B cell (primary cell): ENCODE data around the gene SCNN1B. TPM values are rescaled to one million over a fixed set of nuclear protein-coding genes. Genes with fewer than 3 reads are reported as not detected.

Experiments used
- ATAC-seq: fragments of 200-7000 bp; cut with Tn5 transposase; one replicate; pipeline ENCODE4 v1.10.0; 2021; ENCODE audit warnings: low read depth, mild to moderate bottlenecking, moderate number of reproducible peaks, moderate library complexity
- CTCF ChIA-PET: fragments of 350-600 bp; sonication (Branson Sonifier 250); formaldehyde crosslinking; loops from one replicate; lab custom pipeline; 2021; ENCODE audit warnings: antibody characterized with exemption, inconsistent platforms; lab: Charles Lee
- POLR2A ChIA-PET: fragments of 350-600 bp; sonication (Branson Sonifier 250); formaldehyde crosslinking; loops from one replicate; lab custom pipeline; 2021; ENCODE audit warnings: antibody characterized with exemption; lab: Charles Lee
- DNase-seq: peaks from one replicate; pipeline ENCODE4 v3.0.0; 2013
- H2AFZ ChIP-seq: 2 replicates; pipeline ENCODE4 v1.6.1; 2012; ENCODE audit warnings: mild to moderate bottlenecking, low read depth, low read length; ENCODE audit not compliant: insufficient read depth, poor library complexity, severe bottlenecking
- H3K27ac ChIP-seq, 2 donors: 1 replicate in 1 of 2; 2 replicates in 1 of 2; pipeline ENCODE4 v1.5.1; 2012 to 2013; ENCODE audit warnings: low read length in 2 of 2, mild to moderate bottlenecking in 2 of 2, moderate library complexity in 1 of 2
- H3K27me3 ChIP-seq, 4 experiments: fragments of 200-600 bp in 1 of 4; sonication (generic) in 1 of 4; replicated peaks in 1 of 4; 1 replicate in 2 of 4; 2 replicates in 2 of 4; pipeline versions ENCODE4 v1.6.1 to v1.7.0; 2013 to 2016; ENCODE audit warnings: low read length in 3 of 4, mild to moderate bottlenecking in 2 of 4, mixed read lengths in 1 of 4, moderate library complexity in 1 of 4; ENCODE audit not compliant: insufficient read depth in 4 of 4, control insufficient read depth in 3 of 4; ENCODE audit errors: control extremely low read depth in 1 of 4
- H3K36me3 ChIP-seq, 2 experiments: replicated peaks in 1 of 2; 1 replicate in 1 of 2; 2 replicates in 1 of 2; pipeline versions ENCODE4 v1.6.1 to v1.7.1; 2013; ENCODE audit warnings: low read length in 1 of 2; ENCODE audit not compliant: insufficient read depth in 2 of 2, control insufficient read depth in 1 of 2; ENCODE audit errors: control extremely low read depth in 1 of 2, extremely low read depth in 1 of 2
- H3K4me1 ChIP-seq, 2 donors: fragments of 200-600 bp in 1 of 2; sonication (generic) in 1 of 2; 1 replicate in 1 of 2; 2 replicates in 1 of 2; pipeline versions ENCODE4 v1.5.1 to v1.6.1; 2013 to 2017; ENCODE audit warnings: low read length in 2 of 2; ENCODE audit not compliant: control insufficient read depth in 2 of 2, insufficient read depth in 2 of 2
- H3K4me2 ChIP-seq: replicated peaks from 2 replicates; pipeline ENCODE3; 2012; ENCODE audit warnings: mild to moderate bottlenecking, low read depth, low read length; ENCODE audit not compliant: poor library complexity, severe bottlenecking
- H3K4me3 ChIP-seq, 5 experiments: fragments of 200-600 bp in 1 of 5; sonication (generic) in 1 of 5; 1 replicate in 3 of 5; 2 replicates in 2 of 5; pipeline versions ENCODE4 v1.5.1 to v1.7.0; 2011 to 2016; ENCODE audit warnings: low read length in 4 of 5, mild to moderate bottlenecking in 4 of 5, low read depth in 2 of 5, control low read depth in 1 of 5, moderate library complexity in 1 of 5; ENCODE audit not compliant: insufficient read depth in 1 of 5; ENCODE audit errors: control extremely low read depth in 1 of 5, extremely low read depth in 1 of 5
- H3K79me2 ChIP-seq: fragments of 200-600 bp; sonication (generic); one replicate; pipeline ENCODE4 v1.6.0; 2016; ENCODE audit warnings: low read length; ENCODE audit not compliant: control insufficient read depth, insufficient read depth
- H3K9ac ChIP-seq: fragments of 200-600 bp; sonication (generic); 2 replicates; pipeline ENCODE4 v1.6.1; 2017; ENCODE audit warnings: mild to moderate bottlenecking, low read length, moderate library complexity
- H3K9me3 ChIP-seq, 3 donors: one replicate each; pipeline versions ENCODE4 v1.6.1 to v1.7.1; 2013; ENCODE audit warnings: low read length in 2 of 3; ENCODE audit not compliant: control insufficient read depth in 2 of 3, insufficient read depth in 1 of 3; ENCODE audit errors: control extremely low read depth in 1 of 3
- H4K20me1 ChIP-seq: 2 replicates; pipeline ENCODE4 v1.6.0; 2012; ENCODE audit warnings: mild to moderate bottlenecking, low read length; ENCODE audit not compliant: insufficient read depth, control insufficient read depth, poor library complexity, severe bottlenecking
- H3K27ac Mint-ChIP-seq: one replicate; pipeline ENCODE4 v1.8.0; 2021; ENCODE audit warnings: mixed read lengths
- H3K27me3 Mint-ChIP-seq: one replicate; pipeline ENCODE4 v1.8.0; 2021; ENCODE audit warnings: mixed read lengths
- H3K4me1 Mint-ChIP-seq: one replicate; pipeline ENCODE4 v1.8.0; 2021; ENCODE audit warnings: mixed read lengths
- H3K4me3 Mint-ChIP-seq: one replicate; pipeline ENCODE4 v1.8.0; 2021; ENCODE audit warnings: mixed read lengths
- H3K9me3 Mint-ChIP-seq: one replicate; pipeline ENCODE4 v1.8.0; 2022; ENCODE audit warnings: mixed read lengths; ENCODE audit not compliant: insufficient read depth
- CTCF ChIP-seq: fragments of 200-600 bp; IDR thresholded peaks from one replicate; pipeline ENCODE4 v1.8.0; 2022; ENCODE audit warnings: antibody characterized with exemption, mild to moderate bottlenecking
- EZH2 ChIP-seq: IDR thresholded peaks from 2 replicates; pipeline ENCODE4 v1.6.1; 2012; ENCODE audit warnings: borderline replicate concordance, low read depth, mild to moderate bottlenecking, moderate library complexity, low read length; ENCODE audit not compliant: insufficient read depth, poor library complexity, severe bottlenecking
- WGBS: methylation state at CpG from one replicate; pipeline ENCODE4 v1.1.5; 2013; ENCODE audit warnings: missing lambda C conversion rate; ENCODE audit not compliant: insufficient coverage; 5-methylcytosine and 5-hydroxymethylcytosine counted together
- intact Hi-C: fragments of 100-400 bp; cut with micrococcal nuclease; formaldehyde crosslinking; loops from one replicate; pipeline ENCODE4 v1.10.0; 2022
- polyA plus RNA-seq: library from polyadenylated mRNA; depleted of rRNA; stranded (reverse); fragments of >200 nt; gene quantifications from 2 replicates; pipeline ENCODE4 v1.2.3, GENCODE V29; 2012
- total RNA-seq, 2 donors: library from RNA; stranded (reverse); fragments of 120-200 nt in 1 of 2; gene quantifications; 1 replicate in 1 of 2; 2 replicates in 1 of 2; pipeline versions ENCODE4 v1.2.3 to v1.2.4, GENCODE V29; 2013 to 2022

Gene SCNN1B
- total and polyA plus RNA-seq, 2 donors (not counting 1 experiment from before 2014, with no cell fraction given), result 0.30 TPM; not detected in 1

DNA sequence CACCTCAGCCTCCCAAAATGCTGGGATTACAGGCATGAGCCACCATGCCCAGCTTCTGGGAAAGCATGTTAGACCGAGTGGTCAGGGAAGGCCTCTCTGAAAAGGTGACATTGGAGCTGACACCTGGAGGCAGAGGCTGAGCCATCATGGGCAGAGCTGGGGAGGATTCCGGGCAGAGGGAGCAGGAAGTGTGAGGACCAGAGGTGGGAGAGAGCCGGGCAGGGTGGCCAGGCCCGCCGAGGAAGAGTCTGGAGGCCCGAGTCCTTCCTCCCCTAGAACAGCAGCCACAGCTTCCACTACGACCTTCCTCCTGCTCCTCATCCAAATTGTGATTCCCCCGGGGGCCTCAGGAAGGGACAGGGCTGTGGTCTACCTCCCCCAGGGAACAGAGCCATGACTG, 76.2 kb downstream of the SCNN1B start:
- Histone ChIP-seq H3K27ac (no peak overlapping the region), H3K4me1 (no peaks in the 10 kb centered on the region), H3K36me3 (no peaks in the 10 kb centered on the region), H3K79me2 (no peaks in the 10 kb centered on the region), H3K9ac (no peak overlapping the region), H3K4me3 (no peak overlapping the region), H3K4me2 (no peak overlapping the region), H2AFZ (no peak overlapping the region), H4K20me1 (no peaks in the 10 kb centered on the region), H3K27me3 (no peaks in the 10 kb centered on the region), H3K9me3 (no peaks in the 10 kb centered on the region)
- ChIA-PET POLR2A (no interaction called here), CTCF (no interaction called here)
- no peak for TF ChIP-seq CTCF
- TF ChIP-seq EZH2, result no peak
- Mint-ChIP-seq H3K4me3 (no peak overlapping the region), H3K27me3 (peaks cover 13% of the 10 kb centered on the region), H3K27ac (no peak overlapping the region), H3K4me1 (no peaks in the 10 kb centered on the region), H3K9me3 (no peaks in the 10 kb centered on the region)
- 87% methylated on average over 5 of the region's 8 CpGs for WGBS
- no peak for ATAC-seq
- DNase-seq, result no peak
- intact Hi-C loops, result no loop called here

DNA sequence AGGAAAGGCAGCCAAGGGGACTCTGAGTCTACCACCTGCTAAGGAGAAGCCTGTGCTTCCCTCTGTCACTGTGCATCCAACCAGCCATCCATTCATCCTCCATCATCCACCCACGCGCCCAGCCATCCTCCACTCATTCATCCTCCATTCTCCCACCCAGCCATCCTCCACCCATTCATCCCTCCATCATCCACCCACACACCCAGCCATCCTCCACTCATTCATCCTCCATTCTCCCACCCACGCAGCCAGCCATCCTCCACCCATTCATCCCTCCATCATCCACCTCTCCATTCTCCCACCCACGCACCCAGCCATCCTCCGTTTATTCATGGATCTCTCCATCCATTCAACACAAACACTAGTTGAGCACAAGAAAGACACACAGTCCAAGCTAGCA, 76.8 kb downstream of the SCNN1B start:
- Histone ChIP-seq H3K27ac (no peak overlapping the region), H3K9me3 (no peaks in the 10 kb centered on the region), H3K4me1 (no peaks in the 10 kb centered on the region), H2AFZ (no peak overlapping the region), H3K79me2 (no peaks in the 10 kb centered on the region), H4K20me1 (no peaks in the 10 kb centered on the region), H3K4me2 (no peak overlapping the region), H3K36me3 (no peaks in the 10 kb centered on the region), H3K9ac (no peak overlapping the region), H3K27me3 (no peaks in the 10 kb centered on the region), H3K4me3 (no peak overlapping the region)
- no peak overlapping the region for H3K27ac Mint-ChIP-seq
- no peak for ATAC-seq
- WGBS, result 97% methylated on average over 3 of the region's 5 CpGs
- no peak overlapping the region for H3K4me3 Mint-ChIP-seq
- POLR2A ChIA-PET, result no interaction called here
- CTCF ChIA-PET, result no interaction called here
- intact Hi-C loops, result no loop called here
- H3K9me3 Mint-ChIP-seq, result no peaks in the 10 kb centered on the region
- H3K4me1 Mint-ChIP-seq, result no peaks in the 10 kb centered on the region
- H3K27me3 Mint-ChIP-seq, result peaks cover 9% of the 10 kb centered on the region
- TF ChIP-seq EZH2 (no peak), CTCF (no peak)
- DNase-seq, result no peak
